GM21619 (cell line): ENCODE measurements around the gene CRYGN.

Experiments
- ATAC-seq: cut with Tn5 transposase; IDR thresholded peaks from one replicate; pipeline ENCODE4 v1.9.1; 2021; ENCODE audit not compliant: unreplicated experiment

CRYGN gene

GRCh38 chr7:151427705-151428377, 12.1 kb downstream of the CRYGN start:
- ATAC-seq, result no peak

GRCh38 chr7:151426904-151427704, 12.8 kb downstream of the CRYGN start:
- ATAC-seq, result no peak

GRCh38 chr7:151426441-151426903, 13.5 kb downstream of the CRYGN start:
- ATAC-seq, result no peak

GRCh38 chr7:151425670-151426440, 14.1 kb downstream of the CRYGN start:
- ATAC-seq, result no peak

- no peak for ATAC-seq
These were observed 15.1 kb downstream of the CRYGN start for GRCh38 chr7:151424799-151425198.

- ATAC-seq, result no peak
These were observed 16.0 kb downstream of the CRYGN start for GRCh38 chr7:151423936-151424335.

GRCh38 chr7:151423226-151423625, 16.7 kb downstream of the CRYGN start:
- no peak for ATAC-seq

GRCh38 chr7:151422212-151422611, 17.7 kb downstream of the CRYGN start:
- ATAC-seq, result no peak

GRCh38 chr7:151420144-151420543, 19.8 kb downstream of the CRYGN start:
- no peak for ATAC-seq

GRCh38 chr7:151416941-151417315, 23.0 kb downstream of the CRYGN start:
- ATAC-seq, result no peak

GRCh38 chr7:151416112-151416940, 23.6 kb downstream of the CRYGN start:
- no peak for ATAC-seq

GRCh38 chr7:151415375-151416105, 24.4 kb downstream of the CRYGN start:
- ATAC-seq, result no peak

- no peak for ATAC-seq
These were observed 26.7 kb downstream of the CRYGN start for GRCh38 chr7:151413241-151413640.

GRCh38 chr7:151412318-151412717, 27.6 kb downstream of the CRYGN start:
- ATAC-seq, result no peak

- no peak for ATAC-seq
These were observed 28.4 kb downstream of the CRYGN start for GRCh38 chr7:151411551-151411950.

GRCh38 chr7:151410405-151411390, 29.2 kb downstream of the CRYGN start:
- ATAC-seq, result no peak

GRCh38 chr7:151409667-151410404, 30.1 kb downstream of the CRYGN start, which contains the start of gene WDR86:
Gene WDR86 (minus strand): TSS chr7:151410038. CDS start chr7:151409589, 449 bp downstream.
- ATAC-seq, result no peak
